Panc1 (cell line): ENCODE data around the gene MARCHF2. TPM values are rescaled to one million over a fixed set of nuclear protein-coding genes. Genes with fewer than 3 reads are reported as not detected.

ENCODE experiments used
- ATAC-seq: fragments of 200-7000 bp; cut with Tn5 transposase; 2 replicates; pipeline ENCODE4 v1.9.1; 2020; ENCODE audit warnings: mild to moderate bottlenecking, moderate library complexity
- BruUV-seq: library from RNA; stranded (reverse); fragments of 400-500 nt; replicated peaks from 2 replicates; lab custom pipeline; 2021; lab: Mats Ljungman, UMichigan
- CTCF ChIA-PET: fragments of 300-600 bp; sonication (Branson Sonifier 250); formaldehyde crosslinking; loops from one replicate; lab custom pipeline; 2022; ENCODE audit warnings: antibody characterized with exemption; lab: Charles Lee
- POLR2A ChIA-PET: fragments of 300-600 bp; sonication (Branson Sonifier 250); formaldehyde crosslinking; loops from one replicate; lab custom pipeline; 2022; ENCODE audit warnings: antibody characterized with exemption; lab: Charles Lee
- DNase-seq: peaks from one replicate; pipeline ENCODE4 v3.0.0-alpha.2; 2010; ENCODE audit warnings: low read depth, low spot score
- H3K27ac ChIP-seq: 2 replicates; pipeline ENCODE4 v1.5.1; 2011; ENCODE audit warnings: mild to moderate bottlenecking, low read length, inconsistent platforms
- H3K27me3 ChIP-seq: fragments of 200-500 bp; sonication (Bioruptor generic); 2 replicates; pipeline ENCODE4 v1.6.0; 2014; ENCODE audit warnings: low read length, inconsistent platforms; ENCODE audit not compliant: control insufficient read depth, insufficient read depth
- H3K36me3 ChIP-seq: fragments of 200-500 bp; sonication (Bioruptor generic); 2 replicates; pipeline ENCODE4 v1.5.1; 2014; ENCODE audit warnings: inconsistent platforms, mild to moderate bottlenecking, low read length, moderate library complexity; ENCODE audit not compliant: control insufficient read depth, insufficient read depth
- H3K4me1 ChIP-seq: 2 replicates; pipeline ENCODE4 v1.5.1; 2011; ENCODE audit warnings: inconsistent platforms, mild to moderate bottlenecking, low read length, moderate library complexity; ENCODE audit not compliant: control insufficient read depth, insufficient read depth
- H3K4me3 ChIP-seq, 2 experiments: 2 replicates each; pipeline ENCODE4 v1.5.1; 2011 to 2012; ENCODE audit warnings: low read depth in 2 of 2, low read length in 2 of 2, mild to moderate bottlenecking in 2 of 2, inconsistent platforms in 1 of 2, moderate library complexity in 1 of 2
- H3K9me3 ChIP-seq: fragments of 200-500 bp; sonication (Bioruptor generic); 2 replicates; pipeline ENCODE4 v1.5.1; 2014; ENCODE audit warnings: low read depth, mild to moderate bottlenecking, inconsistent platforms, low read length, moderate library complexity; ENCODE audit not compliant: control insufficient read depth, insufficient read depth
- CTCF ChIP-seq: fragments of 450-650 bp; IDR thresholded peaks from 2 replicates; pipeline ENCODE4 v1.5.1; 2017; ENCODE audit warnings: mild to moderate bottlenecking
- POLR2AphosphoS5 ChIP-seq: IDR thresholded peaks from 2 replicates; pipeline ENCODE4 v1.6.1; 2012; ENCODE audit warnings: mild to moderate bottlenecking, low read depth, low read length, moderate library complexity
- REST ChIP-seq, 2 experiments: IDR thresholded peaks; 2 replicates each; pipeline ENCODE4 v1.6.1; 2011 to 2012; ENCODE audit warnings: low read depth in 2 of 2, control low read depth in 1 of 2, low read length in 1 of 2, mild to moderate bottlenecking in 1 of 2, moderate library complexity in 1 of 2; ENCODE audit not compliant: insufficient read depth in 1 of 2
- SIN3A ChIP-seq: IDR thresholded peaks from 2 replicates; pipeline ENCODE4 v1.6.1; 2012; ENCODE audit warnings: low read depth, mild to moderate bottlenecking, low read length, moderate library complexity, borderline replicate concordance; ENCODE audit not compliant: insufficient read depth
- TCF7L2 ChIP-seq: IDR thresholded peaks from 2 replicates; pipeline ENCODE4 v1.6.1; 2011; ENCODE audit warnings: mild to moderate bottlenecking, low read depth, low read length, inconsistent platforms
- in situ Hi-C: cut with HindIII; loops from 2 replicates; pipeline ENCODE4 v1.10.0; 2016; ENCODE audit warnings: low sequenced_read_pairs, low pct_unique_long_range_greater_than_20kb
- intact Hi-C: fragments of 100-400 bp; cut with micrococcal nuclease; formaldehyde crosslinking; loops from one replicate; pipeline ENCODE4 v1.10.0; 2022; ENCODE audit not compliant: unreplicated experiment
- total RNA-seq: library from RNA; stranded (reverse); gene quantifications from one replicate; pipeline ENCODE4 v1.2.1, GENCODE V29; 2021; ENCODE audit not compliant: unreplicated experiment

Gene MARCHF2
- total RNA-seq, 1 experiment from 2014 or later: 32.6 TPM

GRCh38 chr19:8370176-8371010 lies 42.7 kb upstream of the MARCHF2 start:
- Histone ChIP-seq H3K4me1 (peaks cover 20% of the 10 kb centered on the region), H3K36me3 (no peaks in the 10 kb centered on the region; the same call in none of the 2 replicates), H3K9me3 (no peaks in the 10 kb centered on the region), H3K4me3 (no peak overlapping the region), H3K27me3 (no peaks in the 10 kb centered on the region), H3K27ac (no peak overlapping the region)
- CTCF ChIA-PET: no interaction called here
- BruUV-seq: no TSS peak
- no peak for TF ChIP-seq REST (IDR thresholded peaks at IDR 0.05; ENCODE audit: insufficient read depth in 1 of 2, low read depth in 2 of 2, low read length in 1 of 2)
- 0 out of 2 replicates have a peak, but pooled peaks have one; percentile 22 for TF ChIP-seq POLR2AphosphoS5
- POLR2A ChIA-PET: no interaction called here
- in situ Hi-C loops: no loop called here
- DNase-seq (no peak), ATAC-seq (no peak)
- intact Hi-C loops: no loop called here

- no peaks in the 10 kb centered on the region for H3K27me3 ChIP-seq
- ATAC-seq (no peak), DNase-seq (no peak)
- no TSS peak for BruUV-seq
- ChIA-PET CTCF (no interaction called here), POLR2A (no interaction called here)
- no peak overlapping the region for H3K4me3 ChIP-seq
- in situ Hi-C loops (no loop called here), intact Hi-C loops (no loop called here)
- TF ChIP-seq POLR2AphosphoS5: no peak
- no peak for TF ChIP-seq REST (IDR thresholded peaks at IDR 0.05; ENCODE audit: insufficient read depth in 1 of 2, low read depth in 2 of 2, low read length in 1 of 2)
- TF ChIP-seq TCF7L2: no peak
- no peak for TF ChIP-seq CTCF
- no peak for TF ChIP-seq SIN3A
- no peak overlapping the region for H3K27ac ChIP-seq
- H3K9me3 ChIP-seq: no peaks in the 10 kb centered on the region
- peaks cover 14% of the 10 kb centered on the region for H3K4me1 ChIP-seq
- H3K36me3 ChIP-seq: no peaks in the 10 kb centered on the region; the same call in 1 of the 2 replicates
Observed at GRCh38 chr19:8371011-8371804, 41.9 kb upstream of the MARCHF2 start.
